Measurements from ENCODE around the gene URB1. TPM values are rescaled to one million over a fixed set of nuclear protein-coding genes. Genes with fewer than 3 reads are reported as not detected.

Gene URB1
- total and polyA plus RNA-seq, 9 of the 15 experiments (the other 6 are each of a cell fraction or from before 2014, with no cell fraction given): 0.97 to 53.6 (median 21.5) TPM

DNA sequence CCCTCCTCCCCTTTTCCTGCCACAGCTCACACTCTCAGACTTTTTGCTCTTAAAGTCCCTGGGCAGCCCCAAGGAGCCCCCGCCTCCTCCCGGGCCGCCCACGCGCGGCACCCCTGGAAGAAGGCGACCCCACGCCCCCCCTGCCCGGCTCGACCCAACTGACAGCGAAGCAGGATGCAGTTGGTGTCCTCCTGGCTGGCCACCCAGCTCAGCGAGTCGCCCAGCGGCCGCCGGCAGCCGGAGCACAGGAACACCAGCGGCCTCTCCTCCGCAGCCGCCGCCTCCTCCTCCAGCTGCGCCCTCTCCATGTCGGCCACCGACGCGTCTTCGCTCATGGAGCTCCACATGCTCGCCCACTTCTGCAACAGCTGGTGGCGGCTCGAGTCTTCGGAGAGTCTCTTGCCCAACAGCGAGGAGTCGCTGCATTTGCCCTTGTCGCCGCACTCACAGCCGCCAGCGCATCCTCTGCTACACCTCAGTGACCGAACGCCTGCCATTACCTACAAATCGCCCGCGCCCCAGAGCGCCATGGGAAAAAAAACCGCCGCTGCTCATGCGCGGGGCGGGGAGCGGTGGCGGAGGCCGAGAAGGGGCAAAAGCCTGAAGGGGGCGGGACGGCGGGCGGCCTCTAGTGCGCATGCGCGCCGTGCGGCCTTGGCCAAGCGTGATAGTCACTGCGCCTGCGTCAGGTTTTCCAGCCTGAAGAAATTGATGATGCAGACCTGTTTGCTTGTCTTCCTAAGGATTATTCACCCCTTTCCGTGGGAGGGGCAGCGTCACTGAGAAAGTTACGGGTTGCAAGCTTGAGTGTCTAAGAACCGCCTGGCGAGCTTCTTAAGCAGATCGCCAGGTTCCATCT is 114.1 kb downstream of the URB1 start, which contains the start of gene MIS18A (continued):
- no peak for TF ChIP-seq GTF3C2 (IDR thresholded peaks at IDR 0.05; ENCODE audit: borderline replicate concordance, extremely low read depth, insufficient read length)
- no peak for TF ChIP-seq MCM7 (IDR thresholded peaks at IDR 0.05)
- TF ChIP-seq DIDO1 (tag; IDR thresholded peaks at IDR 0.05; ENCODE audit: low read depth): peak; percentile 90
- TF ChIP-seq UBTF (IDR thresholded peaks at IDR 0.05; ENCODE audit: borderline replicate concordance in 1 of 2, low read depth in 2 of 2, low read length in 2 of 2): peak; percentile 79 to 87; a peak in 3 of 4 replicates
- TF ChIP-seq TRIM25 (IDR thresholded peaks at IDR 0.05; ENCODE audit: borderline replicate concordance): no peak
- TF ChIP-seq, protein P1, sequence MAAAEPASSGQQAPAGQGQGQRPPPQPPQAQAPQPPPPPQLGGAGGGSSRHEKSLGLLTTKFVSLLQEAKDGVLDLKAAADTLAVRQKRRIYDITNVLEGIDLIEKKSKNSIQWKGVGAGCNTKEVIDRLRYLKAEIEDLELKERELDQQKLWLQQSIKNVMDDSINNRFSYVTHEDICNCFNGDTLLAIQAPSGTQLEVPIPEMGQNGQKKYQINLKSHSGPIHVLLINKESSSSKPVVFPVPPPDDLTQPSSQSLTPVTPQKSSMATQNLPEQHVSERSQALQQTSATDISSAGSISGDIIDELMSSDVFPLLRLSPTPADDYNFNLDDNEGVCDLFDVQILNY (CRISPR knock-in tag; IDR thresholded peaks at IDR 0.05): no peak
- TF ChIP-seq PHTF2 (CRISPR knock-in tag; IDR thresholded peaks at IDR 0.05): no peak
- no peak for TF ChIP-seq KLF10 (CRISPR knock-in tag; IDR thresholded peaks at IDR 0.05)
- TF ChIP-seq PREB (CRISPR knock-in tag; IDR thresholded peaks at IDR 0.05): no peak
- peak; percentile 76 for TF ChIP-seq MYC (IDR thresholded peaks at IDR 0.05; ENCODE audit: low read depth, low read length)
- TF ChIP-seq MYC (CRISPR knock-in tag; IDR thresholded peaks at IDR 0.05; ENCODE audit: borderline replicate concordance, low read depth): no peak
- peak; percentile 100 for TF ChIP-seq NRF1 (conservative IDR thresholded peaks at IDR 0.05 in 1 of 2, IDR thresholded peaks at IDR 0.05 in 1 of 2)
- TF ChIP-seq ZNF699 (CRISPR knock-in tag; IDR thresholded peaks at IDR 0.05; ENCODE audit: insufficient replicate concordance): no peak
- TF ChIP-seq ZBTB8A (IDR thresholded peaks at IDR 0.05; ENCODE audit: partially characterized antibody): no peak
- no peak; the same call in 1 of the 2 replicates for TF ChIP-seq GTF2E2 (tag; IDR thresholded peaks at IDR 0.05)
- no peak for TF ChIP-seq IRF2 (CRISPR knock-in tag; IDR thresholded peaks at IDR 0.05)
- TF ChIP-seq PHF8 (IDR thresholded peaks at IDR 0.05; ENCODE audit: borderline replicate concordance, low read length): peak; percentile 93; the same call in 1 of the 2 replicates
- no peak for TF ChIP-seq ZNF444 (CRISPR knock-in tag; IDR thresholded peaks at IDR 0.05)
